Measurements from ENCODE around the gene PELI2. TPM values are rescaled to one million over a fixed set of nuclear protein-coding genes. Genes with fewer than 3 reads are reported as not detected.

PELI2 gene
- polyA plus RNA-seq, 4 donors, result 12.0 to 31.0 (median 29.3) TPM

DNA sequence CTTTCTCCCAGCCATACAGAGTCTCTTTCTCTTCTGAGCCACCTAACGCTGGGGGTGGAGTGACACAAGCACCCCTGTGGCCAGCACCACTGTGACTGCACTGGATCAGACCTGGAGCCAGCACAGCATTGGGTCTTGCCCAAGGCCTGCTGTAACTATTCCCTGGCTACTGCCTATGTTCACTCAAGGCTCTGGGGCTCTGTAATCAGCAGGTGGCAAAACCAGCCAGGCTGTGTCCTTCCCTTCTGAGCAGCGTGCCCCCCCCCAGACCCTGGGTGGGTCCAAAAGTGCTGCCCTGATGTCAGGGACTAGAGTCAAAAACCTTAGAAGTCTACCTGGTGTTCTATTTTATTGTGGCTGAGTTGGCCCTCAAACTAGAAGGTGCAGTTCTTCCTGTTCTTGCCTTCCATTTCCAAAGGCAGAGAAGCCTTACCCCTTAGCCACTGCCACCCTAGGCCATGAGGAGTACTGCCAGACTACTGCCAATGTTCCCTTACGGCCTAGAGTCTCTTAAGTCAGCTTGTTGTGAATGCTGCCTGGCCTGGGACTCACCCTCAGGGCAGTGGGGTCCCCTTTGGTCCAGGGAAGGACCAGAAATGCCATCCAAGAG lies 49.9 kb downstream of the PELI2 start:
- no peak for DNase-seq (ENCODE audit: low read depth in 4 of 4, low spot score in 3 of 4)

DNA sequence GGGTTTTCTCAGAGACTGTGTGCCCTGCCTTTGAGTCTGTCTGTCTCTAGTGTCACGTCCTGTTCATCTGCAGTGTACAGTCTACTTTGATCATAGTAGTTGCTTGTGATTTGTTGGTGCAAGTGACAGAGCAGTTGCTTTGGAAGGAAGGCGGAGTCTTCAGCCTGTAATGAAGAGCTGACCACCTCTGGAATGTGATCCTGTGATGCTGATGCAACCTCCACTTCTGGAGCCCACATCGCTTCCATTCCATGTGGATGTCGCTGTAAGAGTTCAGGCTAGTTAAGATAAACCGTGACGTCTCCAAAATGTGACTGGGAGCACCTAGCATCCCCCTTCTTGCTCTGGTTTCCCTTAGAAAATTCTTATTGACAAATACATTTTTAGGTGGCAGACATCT lies 51.8 kb downstream of the PELI2 start:
- no peak for DNase-seq (ENCODE audit: low read depth in 4 of 4, low spot score in 3 of 4)

DNA sequence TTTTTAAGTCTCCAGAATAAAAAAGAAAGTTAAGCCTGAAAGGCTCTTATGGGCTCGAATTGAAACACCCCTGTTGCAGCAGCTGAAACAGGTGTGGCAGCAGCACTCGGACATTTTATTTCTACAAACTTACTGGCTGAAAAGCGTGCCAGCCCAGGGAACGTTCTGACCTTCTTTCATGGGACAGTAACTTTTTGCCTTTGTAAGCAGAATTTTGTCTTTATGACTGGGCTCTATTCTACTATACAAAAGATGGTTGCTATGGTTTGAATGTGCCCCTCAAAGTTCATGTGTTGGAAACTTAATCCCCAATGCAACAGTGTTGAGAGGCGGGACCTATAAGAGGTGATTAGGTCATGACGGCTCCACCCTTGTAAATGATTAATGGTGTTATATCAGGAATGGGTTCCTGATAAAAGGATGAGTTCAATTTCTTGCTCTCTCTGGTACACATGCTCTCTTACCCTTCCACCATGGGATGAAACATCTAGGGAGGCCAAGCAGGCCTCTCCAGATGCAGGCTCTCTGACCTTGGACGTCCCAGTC lies 52.7 kb downstream of the PELI2 start:
- no peak for DNase-seq (ENCODE audit: low read depth in 4 of 4, low spot score in 3 of 4)

DNA sequence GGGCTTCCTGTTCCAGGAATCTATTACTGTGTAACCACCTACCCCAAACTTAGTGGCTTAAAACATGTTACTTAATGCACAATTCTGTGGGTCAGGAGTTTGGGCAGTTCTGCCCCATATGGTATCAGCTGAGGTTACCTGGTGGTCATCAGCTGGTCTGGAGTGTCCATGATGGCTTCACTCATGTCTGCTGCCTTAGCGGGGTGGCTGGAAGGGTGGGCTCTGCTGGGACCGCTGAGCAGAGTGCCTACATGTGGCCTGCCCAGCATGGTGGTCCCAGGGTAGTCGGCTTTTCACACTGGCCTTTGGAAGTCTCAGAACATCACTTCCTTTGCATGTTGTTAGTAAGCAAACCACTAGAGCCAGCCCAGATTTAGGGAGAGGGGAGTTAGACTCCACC lies 53.9 kb downstream of the PELI2 start:
- no peak for DNase-seq (ENCODE audit: low read depth in 4 of 4, low spot score in 3 of 4)

DNA sequence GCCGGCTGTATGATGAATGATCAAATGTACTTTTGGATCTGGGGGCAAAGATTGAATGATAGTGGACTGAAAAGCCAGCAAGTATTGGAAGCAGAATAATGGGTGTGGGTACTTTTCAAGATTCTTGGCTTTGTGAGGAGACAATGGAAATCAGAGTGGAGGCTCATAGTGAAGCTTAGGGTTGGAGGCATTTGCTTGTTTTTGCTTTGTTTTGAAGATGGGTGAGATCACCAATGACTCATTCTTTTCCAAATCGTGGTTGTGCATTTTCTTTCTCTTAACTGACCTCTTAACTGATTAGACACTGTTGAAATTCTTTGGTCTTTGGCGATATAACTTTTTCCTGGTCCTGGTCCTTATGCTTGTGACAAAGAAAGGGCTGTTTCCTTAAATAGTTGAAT lies 54.4 kb downstream of the PELI2 start:
- no peak for DNase-seq (ENCODE audit: low read depth in 4 of 4, low spot score in 3 of 4)

DNA sequence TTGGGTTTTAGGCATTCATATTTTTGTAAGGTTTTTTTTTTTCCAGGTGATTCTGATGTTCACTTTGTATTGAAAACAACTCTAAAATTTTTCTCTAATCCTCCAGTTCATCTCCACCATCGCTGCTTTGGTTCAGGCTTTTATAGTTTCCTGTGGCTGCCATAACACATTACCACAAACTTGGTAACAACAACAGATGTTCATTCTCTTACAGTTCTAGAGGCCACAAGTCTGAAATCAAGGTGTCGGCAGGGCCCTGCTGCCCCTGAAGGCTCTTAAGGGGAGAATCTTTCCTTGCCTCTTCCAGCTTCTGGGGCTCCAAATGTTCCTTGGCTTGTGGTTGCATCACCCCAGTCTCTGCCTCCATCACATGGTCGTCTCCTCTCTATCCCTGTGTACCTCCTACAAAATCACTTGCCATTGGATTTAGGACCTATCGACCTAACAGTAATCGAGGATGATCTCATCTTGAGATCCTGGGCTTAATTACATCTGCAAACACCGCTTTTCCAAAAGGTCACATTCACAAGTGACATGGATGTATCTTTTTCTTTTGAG lies 55.2 kb downstream of the PELI2 start:
- no peak for DNase-seq (ENCODE audit: low read depth in 4 of 4, low spot score in 3 of 4)

DNA sequence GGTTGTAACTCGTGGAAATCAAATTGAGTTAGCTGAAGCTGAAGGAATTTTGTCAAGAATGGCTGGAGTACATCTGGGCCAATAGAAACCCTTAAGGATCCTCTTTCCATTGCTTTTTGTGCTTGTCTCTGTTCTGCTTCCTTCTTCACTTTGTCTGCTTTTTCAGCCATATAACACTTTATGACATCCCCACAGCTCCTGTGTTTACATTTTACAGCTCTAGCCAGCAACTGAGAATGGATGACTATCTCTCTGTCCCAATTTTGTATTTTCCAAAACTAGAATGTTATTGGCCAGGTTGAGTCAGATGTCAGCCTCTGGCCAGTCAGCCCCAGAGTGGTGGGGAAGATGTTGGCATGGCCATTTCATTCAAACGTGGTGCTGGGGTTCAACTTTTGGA lies 57.6 kb downstream of the PELI2 start:
- DNase-seq (ENCODE audit: low read depth in 4 of 4, low spot score in 3 of 4), result no peak

DNA sequence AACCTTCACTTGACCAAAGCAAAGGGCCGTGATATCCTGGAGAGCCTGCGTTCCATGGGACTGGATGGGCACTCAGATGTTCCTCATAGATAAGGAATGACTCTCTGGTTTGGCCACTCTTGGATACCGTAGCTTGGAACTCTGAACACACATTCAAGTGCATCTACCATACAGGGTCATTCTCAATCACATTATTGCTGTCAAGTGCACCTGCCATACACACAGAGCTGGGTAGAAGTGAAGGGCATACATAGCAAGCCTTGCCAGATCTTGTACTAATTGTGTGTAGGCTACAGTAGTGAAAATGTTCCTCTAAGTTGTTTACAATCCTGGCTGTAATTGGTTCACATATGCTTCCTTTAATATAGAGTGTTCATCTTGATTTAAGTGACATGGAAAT lies 58.3 kb downstream of the PELI2 start:
- no peak for DNase-seq (ENCODE audit: low read depth in 4 of 4, low spot score in 3 of 4)

DNA sequence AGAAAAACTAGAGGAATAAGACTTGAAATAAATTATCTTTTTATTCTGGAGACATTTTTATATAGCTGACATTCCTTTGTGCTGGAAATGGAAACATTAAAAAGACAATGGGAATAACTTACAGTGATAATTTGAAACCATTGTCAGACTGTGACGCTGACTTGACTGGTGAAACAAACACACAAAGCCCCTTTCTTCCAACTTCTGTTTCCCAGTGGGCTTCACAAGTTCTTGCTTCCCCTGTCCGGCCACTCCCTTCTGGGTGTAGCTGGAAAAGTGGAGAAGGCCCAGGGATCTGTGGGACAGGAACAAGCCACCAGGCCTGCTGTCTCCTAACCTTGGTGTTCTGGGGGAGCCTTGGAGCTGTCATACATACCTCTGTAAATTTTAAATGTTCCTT lies 58.8 kb downstream of the PELI2 start:
- no peak for DNase-seq (ENCODE audit: low read depth in 4 of 4, low spot score in 3 of 4)

DNA sequence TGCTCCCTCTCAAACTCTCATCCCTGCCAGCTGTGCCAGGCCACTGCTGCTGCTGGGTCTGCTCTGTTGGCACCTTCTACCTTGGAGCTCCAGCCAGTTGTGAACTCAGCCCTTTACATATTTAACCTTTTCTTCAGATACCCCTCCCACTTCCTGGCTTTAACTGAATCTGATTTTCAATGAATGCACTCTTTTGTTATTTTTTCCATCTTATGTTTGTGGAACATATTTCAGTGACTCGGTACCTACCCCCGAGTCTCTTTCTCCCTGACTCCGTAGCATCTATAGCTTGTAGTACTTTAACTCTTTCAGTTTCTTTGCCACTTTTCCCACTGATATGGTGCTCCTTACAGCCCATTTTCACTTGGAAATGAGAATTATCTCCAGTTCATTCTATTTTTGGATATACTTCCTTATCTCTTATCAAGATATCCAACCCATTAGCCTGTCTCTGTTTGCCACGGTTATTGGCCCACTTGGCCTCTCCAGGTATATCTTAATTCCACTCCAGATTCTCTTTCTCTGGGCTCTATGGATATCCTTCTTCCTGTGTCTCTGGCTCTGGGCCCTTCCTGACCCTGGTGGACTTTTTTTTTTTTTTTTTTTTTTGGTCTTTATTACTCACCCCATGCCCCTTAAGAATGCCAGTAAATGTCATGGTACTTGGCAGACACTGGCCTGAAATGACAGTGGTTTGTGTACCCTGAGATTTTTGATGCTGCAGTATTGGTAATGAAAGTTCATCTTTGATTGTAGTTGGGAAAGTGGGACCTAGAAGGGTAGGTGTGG lies 62.7 kb downstream of the PELI2 start:
- DNase-seq (ENCODE audit: low read depth in 4 of 4, low spot score in 3 of 4), result no peak

DNA sequence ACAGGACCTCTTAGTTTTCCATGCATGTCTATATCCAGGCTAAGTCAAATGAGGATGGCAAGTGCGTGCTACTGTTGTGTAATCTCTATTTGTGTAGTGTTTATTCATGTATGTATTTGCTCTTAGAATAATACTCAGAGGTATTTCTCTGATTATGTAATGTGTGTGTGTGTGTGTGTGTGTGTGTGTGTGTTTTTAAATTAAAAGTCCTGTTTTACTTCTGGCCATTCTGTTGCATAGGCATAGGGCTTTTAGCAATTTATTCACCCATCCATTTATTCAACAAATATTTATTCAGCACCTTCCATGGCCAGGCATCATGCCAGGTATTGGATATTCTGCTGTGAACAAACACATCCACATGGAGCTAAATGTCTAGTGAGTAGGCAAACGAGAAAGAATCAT lies 63.5 kb downstream of the PELI2 start:
- no peak for DNase-seq (ENCODE audit: low read depth in 4 of 4, low spot score in 3 of 4)

DNA sequence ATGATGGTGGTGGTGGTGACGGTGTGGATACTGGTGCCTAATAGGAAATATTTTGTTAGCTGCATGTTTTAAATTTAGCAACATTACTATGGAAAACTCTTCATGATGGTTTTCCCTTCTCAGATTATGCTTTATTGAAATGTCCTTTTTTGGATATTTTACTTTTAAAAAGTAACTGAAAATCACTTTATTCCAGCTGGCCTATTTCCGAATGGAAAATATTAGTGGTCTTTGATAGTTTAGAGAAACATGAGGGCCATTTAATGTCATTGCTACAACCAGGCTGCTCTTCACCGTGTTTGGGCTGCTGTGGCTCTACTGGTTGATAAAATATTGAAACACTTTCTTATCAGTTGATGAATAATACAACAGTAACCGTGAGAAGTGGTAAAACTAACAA lies 64.2 kb downstream of the PELI2 start:
- DNase-seq (ENCODE audit: low read depth in 4 of 4, low spot score in 3 of 4), result no peak

DNA sequence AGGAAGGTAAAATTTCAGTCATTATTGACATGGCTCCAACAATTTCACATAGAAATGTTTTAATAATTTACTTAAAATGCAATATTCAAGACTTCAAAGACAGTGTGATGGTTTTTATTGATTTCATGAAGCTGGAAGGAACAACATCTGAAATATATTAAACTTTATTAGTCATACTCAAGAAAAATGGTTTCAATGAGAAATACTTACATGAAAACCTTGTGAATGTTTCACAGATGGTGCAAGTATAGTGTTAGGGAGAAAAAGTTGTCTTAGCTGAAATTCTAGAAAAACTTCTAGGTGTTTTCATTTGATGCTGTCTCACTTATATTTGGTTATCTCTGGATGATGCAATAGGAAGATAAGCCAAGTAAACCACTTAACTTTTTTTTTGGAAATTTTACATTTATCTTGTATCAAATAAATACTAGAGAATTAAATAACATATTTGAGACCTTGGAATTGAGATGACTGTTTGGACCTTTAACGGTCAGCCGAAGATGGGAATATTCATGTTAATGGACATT lies 65.5 kb downstream of the PELI2 start:
- no peak for DNase-seq (ENCODE audit: low read depth in 4 of 4, low spot score in 3 of 4)

DNA sequence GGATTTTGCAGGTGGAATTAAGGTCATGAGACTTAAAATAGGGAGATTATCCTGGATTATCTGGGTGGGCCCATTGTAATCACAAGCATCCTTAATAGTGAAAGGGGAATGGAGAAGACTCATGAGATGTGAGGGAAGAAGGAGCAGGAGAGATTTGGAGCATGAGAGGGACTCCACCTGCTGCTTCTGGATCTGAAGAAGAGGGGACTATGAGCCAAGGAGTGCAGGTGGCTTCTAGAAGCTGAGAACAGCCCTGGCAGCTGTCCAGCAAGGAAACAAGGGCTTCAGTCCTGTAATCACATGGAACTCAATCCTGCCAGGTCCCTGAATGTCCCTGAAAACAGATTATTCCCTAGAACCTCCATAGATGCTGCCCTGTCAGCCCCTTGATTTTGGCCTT lies 67.8 kb downstream of the PELI2 start:
- DNase-seq (ENCODE audit: low read depth in 4 of 4, low spot score in 3 of 4), result no peak

DNA sequence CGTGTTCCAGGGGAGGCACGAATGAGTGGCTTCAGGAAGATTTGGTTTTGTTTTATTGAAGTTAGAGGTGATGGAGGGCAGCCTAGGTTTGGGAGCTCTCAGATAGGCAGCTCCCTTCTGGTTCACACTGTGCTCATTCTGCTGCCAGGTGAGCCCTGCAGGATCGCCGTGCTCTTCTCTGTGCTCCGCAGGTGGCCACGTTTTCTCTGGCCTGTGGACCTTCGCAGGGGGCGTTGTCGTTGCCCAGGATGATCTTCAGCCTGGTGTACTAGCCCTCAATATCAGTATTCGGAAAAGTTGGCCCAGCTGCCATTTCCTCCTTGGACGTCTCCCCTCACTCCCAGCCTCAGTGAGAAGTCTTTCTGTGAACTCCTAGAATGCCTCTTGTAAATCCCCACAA lies 69.5 kb downstream of the PELI2 start:
- no peak for DNase-seq (ENCODE audit: low read depth in 4 of 4, low spot score in 3 of 4)

DNA sequence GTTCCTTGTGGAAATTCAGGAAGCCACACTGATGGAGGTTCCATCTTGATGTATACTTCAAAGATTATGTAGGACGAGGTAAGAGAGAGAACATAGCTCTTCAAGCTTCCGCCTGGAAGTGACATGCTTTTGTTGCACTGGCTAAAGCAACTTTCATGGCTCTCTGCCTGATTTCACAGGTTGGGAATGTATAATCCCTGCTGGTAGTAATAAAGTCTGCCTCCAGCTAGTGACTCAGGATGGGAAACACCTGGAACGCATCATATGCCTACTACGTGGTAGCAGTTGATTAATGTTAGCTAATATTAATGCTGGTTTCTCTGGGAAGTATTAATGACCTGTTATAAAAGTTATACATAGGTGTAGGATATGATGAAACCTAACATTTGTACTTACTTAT lies 71.1 kb downstream of the PELI2 start:
- DNase-seq (ENCODE audit: low read depth in 4 of 4, low spot score in 3 of 4), result peak in 1 of 4 donors; percentile 17

DNA sequence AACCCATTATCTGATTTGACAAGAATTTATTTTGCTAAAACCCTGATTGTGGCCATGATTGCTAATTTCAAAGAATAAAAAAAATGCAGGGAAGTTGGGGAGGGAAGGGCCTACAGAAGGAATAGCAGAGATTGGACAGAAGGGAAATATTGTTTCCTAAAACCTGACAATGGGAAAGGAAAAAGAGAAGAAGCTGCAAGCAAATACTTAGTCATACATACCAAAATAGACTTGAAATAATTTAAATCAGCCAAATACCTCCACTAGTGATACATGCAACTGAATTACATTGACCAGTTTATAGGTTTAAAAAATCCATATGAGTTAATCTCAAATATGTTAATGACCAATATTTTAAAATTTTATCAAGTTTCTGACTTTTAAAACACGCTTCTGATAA lies 75.1 kb downstream of the PELI2 start:
- no peak for DNase-seq (ENCODE audit: low read depth in 4 of 4, low spot score in 3 of 4)

DNA sequence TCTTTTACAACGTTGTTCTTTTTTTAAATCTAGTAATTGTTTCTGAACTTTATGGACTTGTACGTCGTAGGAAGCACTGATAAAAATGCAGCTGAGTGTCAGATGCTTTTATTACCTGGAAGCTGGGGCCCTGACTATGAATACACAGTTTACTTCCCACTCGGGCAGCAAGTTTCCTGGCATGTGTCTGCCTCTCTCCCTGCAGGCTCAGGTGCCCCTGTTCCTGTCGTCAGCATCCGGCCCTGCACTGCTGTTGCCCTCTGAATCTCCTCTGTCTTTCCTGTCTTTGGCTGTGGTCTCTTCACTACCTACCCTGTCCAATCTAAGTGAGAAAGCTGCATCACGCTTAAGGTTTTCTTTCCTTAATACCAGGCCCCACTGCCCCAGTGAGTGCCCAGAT lies 75.8 kb downstream of the PELI2 start:
- DNase-seq (ENCODE audit: low read depth in 4 of 4, low spot score in 3 of 4), result no peak

DNA sequence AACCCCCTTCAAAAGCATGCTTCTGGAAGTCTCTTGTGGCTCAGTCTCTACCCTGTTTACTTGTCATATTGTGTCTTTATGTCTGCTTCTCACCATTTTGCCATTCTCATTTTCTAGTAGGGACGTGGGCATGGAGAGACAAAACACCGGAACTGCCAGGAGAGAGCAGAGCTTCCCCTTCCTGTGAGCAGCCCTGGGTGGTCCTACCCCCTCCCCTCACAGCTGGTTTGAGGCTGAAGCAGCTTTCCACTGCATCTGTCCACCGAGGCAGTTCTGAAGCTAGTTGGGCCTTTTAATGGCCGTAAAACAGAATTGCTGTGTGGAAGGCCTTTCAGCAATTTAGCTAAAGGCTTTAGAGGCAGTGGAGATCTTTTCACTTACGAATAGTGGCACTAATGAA lies 77.0 kb downstream of the PELI2 start:
- no peak for DNase-seq (ENCODE audit: low read depth in 4 of 4, low spot score in 3 of 4)

DNA sequence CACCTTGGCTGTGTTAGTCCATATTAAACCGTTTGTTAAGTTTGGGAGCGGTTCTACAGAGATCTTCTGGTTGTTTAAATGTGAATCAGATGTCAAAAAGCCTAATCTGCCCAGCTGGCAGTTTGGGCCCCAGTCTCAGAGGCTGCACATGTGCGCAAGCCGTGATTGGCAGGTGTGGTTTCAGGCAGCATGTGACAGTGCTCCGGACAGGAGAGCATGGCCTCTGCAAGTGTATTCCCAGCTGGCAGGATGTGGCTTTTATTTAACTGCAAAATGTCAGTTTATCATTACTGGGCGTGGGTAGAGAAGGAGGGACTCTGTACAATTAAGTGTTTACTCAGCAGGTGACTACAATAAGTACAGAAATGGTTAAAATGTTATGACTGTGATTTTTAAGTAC lies 77.5 kb downstream of the PELI2 start:
- DNase-seq (ENCODE audit: low read depth in 4 of 4, low spot score in 3 of 4), result no peak

DNA sequence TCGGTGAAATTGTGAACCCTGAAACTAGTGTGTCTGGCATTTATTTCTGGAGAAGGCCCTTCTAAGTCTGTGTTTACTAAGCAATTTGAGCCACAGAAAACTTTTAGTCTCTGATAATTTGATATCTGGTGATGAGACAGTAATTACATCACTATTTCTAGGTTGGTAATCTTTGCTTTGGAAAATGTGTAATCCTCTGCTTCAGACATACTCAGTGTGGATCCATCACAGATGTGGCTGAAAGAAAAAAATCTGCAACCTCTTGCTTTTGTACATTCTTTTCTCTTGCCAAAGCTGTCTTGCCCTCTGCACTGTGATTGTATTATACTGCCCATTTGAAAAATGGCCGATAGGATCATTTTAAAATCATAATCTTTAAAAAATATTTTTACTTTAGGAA lies 78.1 kb downstream of the PELI2 start:
- DNase-seq (ENCODE audit: low read depth in 4 of 4, low spot score in 3 of 4), result no peak

DNA sequence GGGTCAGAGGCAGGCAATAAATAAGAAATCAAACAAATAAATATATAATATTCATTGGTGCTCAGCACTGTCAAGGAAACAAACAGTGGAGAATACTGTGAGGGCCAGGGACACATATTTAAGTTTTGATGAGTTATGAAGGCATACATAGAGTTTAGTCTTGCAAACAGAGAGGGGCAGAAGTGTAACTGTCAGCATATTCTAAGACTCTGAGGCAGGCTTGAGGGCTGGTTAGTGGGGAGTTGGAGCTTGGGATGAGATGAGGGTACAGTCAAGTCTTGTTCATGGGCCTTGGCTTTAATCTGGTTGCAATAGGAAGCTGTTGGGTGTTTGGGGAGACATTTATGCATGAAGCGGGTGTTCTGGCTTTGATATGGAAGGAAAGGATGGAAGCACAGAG lies 78.9 kb downstream of the PELI2 start:
- no peak for DNase-seq (ENCODE audit: low read depth in 4 of 4, low spot score in 3 of 4)

Data from left renal pelvis (tissue), 4 donors.